Measurements from ENCODE around the gene CYGB.
"Not testable (repeated sequence)": the region's sequence is repeated elsewhere in the genome, so short reads cannot be mapped to it uniquely, and the experiment has no call there.

GRCh38 chr17:76559460-76559859 is 22.0 kb upstream of the CYGB start:
- TF ChIP-seq, protein P1, sequence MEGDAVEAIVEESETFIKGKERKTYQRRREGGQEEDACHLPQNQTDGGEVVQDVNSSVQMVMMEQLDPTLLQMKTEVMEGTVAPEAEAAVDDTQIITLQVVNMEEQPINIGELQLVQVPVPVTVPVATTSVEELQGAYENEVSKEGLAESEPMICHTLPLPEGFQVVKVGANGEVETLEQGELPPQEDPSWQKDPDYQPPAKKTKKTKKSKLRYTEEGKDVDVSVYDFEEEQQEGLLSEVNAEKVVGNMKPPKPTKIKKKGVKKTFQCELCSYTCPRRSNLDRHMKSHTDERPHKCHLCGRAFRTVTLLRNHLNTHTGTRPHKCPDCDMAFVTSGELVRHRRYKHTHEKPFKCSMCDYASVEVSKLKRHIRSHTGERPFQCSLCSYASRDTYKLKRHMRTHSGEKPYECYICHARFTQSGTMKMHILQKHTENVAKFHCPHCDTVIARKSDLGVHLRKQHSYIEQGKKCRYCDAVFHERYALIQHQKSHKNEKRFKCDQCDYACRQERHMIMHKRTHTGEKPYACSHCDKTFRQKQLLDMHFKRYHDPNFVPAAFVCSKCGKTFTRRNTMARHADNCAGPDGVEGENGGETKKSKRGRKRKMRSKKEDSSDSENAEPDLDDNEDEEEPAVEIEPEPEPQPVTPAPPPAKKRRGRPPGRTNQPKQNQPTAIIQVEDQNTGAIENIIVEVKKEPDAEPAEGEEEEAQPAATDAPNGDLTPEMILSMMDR (IDR thresholded peaks at IDR 0.05), result not testable (repeated sequence)
- TF ChIP-seq POLR2A (IDR thresholded peaks at IDR 0.05), result not testable (repeated sequence)

Measured in adrenal gland (tissue), 5 donors.